NCI-H1436 treated with DMSO at 0.1 percent for 48 hours (cell line): ENCODE measurements around the gene NPC1L1.
"Not testable (repeated sequence)": the region's sequence is repeated elsewhere in the genome, so short reads cannot be mapped to it uniquely, and the experiment has no call there.

Source experiments
- DNase-seq: peaks from one replicate; lab custom pipeline; 2025; lab: John Stamatoyannopoulos, UW

Gene NPC1L1

GRCh38 chr7:44565795-44566559 lies 24.8 kb upstream of the NPC1L1 start:
- DNase-seq: no peak

- DNase-seq: no peak
These were observed 24.1 kb upstream of the NPC1L1 start for GRCh38 chr7:44565097-44565794.

- no peak for DNase-seq
These were observed 23.5 kb upstream of the NPC1L1 start for GRCh38 chr7:44564606-44565005.

GRCh38 chr7:44563171-44563679 lies 22.1 kb upstream of the NPC1L1 start:
- DNase-seq: no peak

- DNase-seq: not testable (repeated sequence)
These were observed 21.5 kb upstream of the NPC1L1 start for GRCh38 chr7:44562622-44562962.

GRCh38 chr7:44561962-44562621 lies 21.0 kb upstream of the NPC1L1 start:
- DNase-seq: no peak

GRCh38 chr7:44561481-44561880 lies 20.4 kb upstream of the NPC1L1 start:
- no peak for DNase-seq

GRCh38 chr7:44559485-44559884 lies 18.4 kb upstream of the NPC1L1 start:
- DNase-seq: no peak

GRCh38 chr7:44557485-44557884 lies 16.4 kb upstream of the NPC1L1 start:
- DNase-seq: no peak

- no peak for DNase-seq
These were observed 14.2 kb upstream of the NPC1L1 start for GRCh38 chr7:44555350-44555749.

GRCh38 chr7:44552473-44553005 lies 11.4 kb upstream of the NPC1L1 start:
- not testable (repeated sequence) for DNase-seq

- DNase-seq: no peak
These were observed 8.3 kb upstream of the NPC1L1 start for GRCh38 chr7:44549457-44549856.

- DNase-seq: no peak
These were observed 7.8 kb upstream of the NPC1L1 start for GRCh38 chr7:44548893-44549292.

GRCh38 chr7:44547536-44548231 lies 6.6 kb upstream of the NPC1L1 start:
- no peak for DNase-seq

GRCh38 chr7:44541876-44542610 lies 913 bp upstream of the NPC1L1 start:
- DNase-seq: no peak

- DNase-seq: no peak
These were observed 520 bp downstream of the NPC1L1 start for GRCh38 chr7:44540592-44541027.

- DNase-seq: no peak
These were observed 1.2 kb downstream of the NPC1L1 start for GRCh38 chr7:44539669-44540506.

GRCh38 chr7:44538798-44539668 lies 2.1 kb downstream of the NPC1L1 start:
- DNase-seq: no peak

- DNase-seq: no peak
These were observed 2.9 kb downstream of the NPC1L1 start for GRCh38 chr7:44538093-44538797.
